Measurements from ENCODE around the gene TTC34. TPM values are rescaled to one million over a fixed set of nuclear protein-coding genes. Genes with fewer than 3 reads are reported as not detected.

TTC34 gene
- polyA plus RNA-seq, 3 donors: 0.03 to 1.00 TPM; not detected in 1

GRCh38 chr1:2804628-2805351 is 3.3 kb upstream of the TTC34 start:
- Mint-ChIP-seq H3K36me3 (no peaks in the 10 kb centered on the region), H3K4me1 (peaks cover 3% of the 10 kb centered on the region), H3K27ac (no peak overlapping the region), H3K9me3 (no peaks in the 10 kb centered on the region), H3K27me3 (ENCODE audit: low read depth in 3 of 3) (peaks cover 0 to 6% (median 2%) of the 10 kb centered on the region in 3 donors), H3K4me3 (no peak overlapping the region)
- 84% methylated on average over 12 of the region's 19 CpGs for WGBS (ENCODE audit: insufficient coverage)
- no peak overlapping the region for H3K4me3 ChIP-seq (replicated peaks in 1 of 3; ENCODE audit: low read depth in 2 of 3, low read length in 3 of 3)
- no peak overlapping the region for H3K9ac ChIP-seq (ENCODE audit: insufficient read depth, low read length, poor library complexity, severe bottlenecking)
- no peak overlapping the region for H2AFZ ChIP-seq (ENCODE audit: insufficient read depth, low read depth, low read length, poor library complexity, severe bottlenecking)
- no peaks in the 10 kb centered on the region for H3K36me3 ChIP-seq (replicated peaks in 1 of 2; ENCODE audit: control insufficient read depth in 1 of 2, insufficient read depth in 2 of 2, low read length in 2 of 2)
- intact Hi-C loops (cut with micrococcal nuclease): loop anchor here in 1 of 2 donors (10.0 kb wide), 1 partner anchor 390 kb away; the partner anchor contains the start of gene PEX10
- no peaks in the 10 kb centered on the region for H3K4me1 ChIP-seq (ENCODE audit: control insufficient read depth in 1 of 2, insufficient read depth in 2 of 2, low read length in 2 of 2)
- no peaks in the 10 kb centered on the region for H4K20me1 ChIP-seq (ENCODE audit: insufficient read depth, low read length)
- H3K4me2 ChIP-seq (replicated peaks; ENCODE audit: extremely low read depth, low read length, poor library complexity, severe bottlenecking): no peak overlapping the region
- no peaks in the 10 kb centered on the region for H3K9me3 ChIP-seq (replicated peaks in 1 of 2; ENCODE audit: control insufficient read depth in 1 of 2, insufficient read depth in 1 of 2, low read length in 2 of 2)
- no peak overlapping the region for H3K27ac ChIP-seq (ENCODE audit: low read depth in 1 of 2, low read length in 2 of 2)
- H3K79me2 ChIP-seq (ENCODE audit: insufficient read depth, low read length): no peaks in the 10 kb centered on the region
- no peaks in the 10 kb centered on the region for H3K27me3 ChIP-seq (ENCODE audit: control insufficient read depth in 2 of 2, insufficient read depth in 2 of 2, low read length in 2 of 2)
- TF ChIP-seq CTCF (IDR thresholded peaks at IDR 0.05): no peak
- no peak for DNase-seq

- Histone ChIP-seq H4K20me1 (ENCODE audit: insufficient read depth, low read length) (no peaks in the 10 kb centered on the region), H3K36me3 (replicated peaks in 1 of 2; ENCODE audit: control insufficient read depth in 1 of 2, insufficient read depth in 2 of 2, low read length in 2 of 2) (no peaks in the 10 kb centered on the region), H2AFZ (ENCODE audit: insufficient read depth, low read depth, low read length, poor library complexity, severe bottlenecking) (no peak overlapping the region), H3K4me2 (replicated peaks; ENCODE audit: extremely low read depth, low read length, poor library complexity, severe bottlenecking) (no peak overlapping the region), H3K9ac (ENCODE audit: insufficient read depth, low read length, poor library complexity, severe bottlenecking) (no peak overlapping the region), H3K9me3 (replicated peaks in 1 of 2; ENCODE audit: control insufficient read depth in 1 of 2, insufficient read depth in 1 of 2, low read length in 2 of 2) (no peaks in the 10 kb centered on the region), H3K4me3 (replicated peaks in 1 of 3; ENCODE audit: low read depth in 2 of 3, low read length in 3 of 3) (no peak overlapping the region), H3K4me1 (ENCODE audit: control insufficient read depth in 1 of 2, insufficient read depth in 2 of 2, low read length in 2 of 2) (no peaks in the 10 kb centered on the region), H3K27ac (ENCODE audit: low read depth in 1 of 2, low read length in 2 of 2) (no peak overlapping the region), H3K79me2 (ENCODE audit: insufficient read depth, low read length) (no peaks in the 10 kb centered on the region), H3K27me3 (ENCODE audit: control insufficient read depth in 2 of 2, insufficient read depth in 2 of 2, low read length in 2 of 2) (no peaks in the 10 kb centered on the region)
- no peak overlapping the region for H3K4me3 Mint-ChIP-seq
- peaks cover 0 to 6% (median 2%) of the 10 kb centered on the region in 3 donors for H3K27me3 Mint-ChIP-seq (ENCODE audit: low read depth in 3 of 3)
- no peak for DNase-seq
- TF ChIP-seq CTCF (IDR thresholded peaks at IDR 0.05): no peak
- whole genome bisulfite sequencing (ENCODE audit: insufficient coverage): 84% methylated on average over 19 of the region's 19 CpGs
- H3K36me3 Mint-ChIP-seq: no peaks in the 10 kb centered on the region
- peaks cover 0 to 2% (median 0%) of the 10 kb centered on the region in 7 donors for H3K9me3 Mint-ChIP-seq
- peaks cover 3% of the 10 kb centered on the region for H3K4me1 Mint-ChIP-seq
- no peak overlapping the region for H3K27ac Mint-ChIP-seq
- intact Hi-C loops (cut with micrococcal nuclease): loop anchor here in 1 of 2 donors (10.0 kb wide), 1 partner anchor 389 kb away; the partner anchor contains the start of gene PEX10
Observed at GRCh38 chr1:2803931-2804627, 2.6 kb upstream of the TTC34 start.
